ENCODE measurements around the gene PSMB7. TPM values are rescaled to one million over a fixed set of nuclear protein-coding genes. Genes with fewer than 3 reads are reported as not detected.

The PSMB7 gene
- total and polyA plus RNA-seq, 2 donors (not counting 1 experiment from before 2014, with no cell fraction given), result 69.5 to 73.1 TPM

DNA sequence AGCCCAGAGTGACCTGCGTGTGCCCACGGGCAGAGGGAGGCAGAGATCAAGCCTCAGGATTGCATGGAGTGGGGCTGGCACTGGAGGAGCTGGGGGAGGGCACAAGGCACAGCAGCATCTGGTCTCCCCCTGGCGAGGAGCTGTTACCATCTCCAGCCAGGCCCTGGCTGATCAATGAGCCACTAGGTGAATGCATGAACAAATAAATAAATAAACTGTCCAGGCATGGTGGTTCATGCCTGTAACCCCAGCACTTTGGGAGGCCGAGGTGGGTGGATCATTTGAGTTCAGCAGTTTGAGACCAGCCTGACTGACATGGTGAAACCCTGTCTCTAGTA lies 14.3 kb upstream of the PSMB7 start:
- Mint-ChIP-seq H3K4me1 (no peaks in the 10 kb centered on the region), H3K4me3 (no peak overlapping the region), H3K9me3 (ENCODE audit: insufficient read depth) (no peaks in the 10 kb centered on the region), H3K27ac (no peak overlapping the region), H3K27me3 (peaks cover 9% of the 10 kb centered on the region)
- DNase-seq, result no peak
- no peak overlapping the region for H3K9ac ChIP-seq (ENCODE audit: low read length)
- ATAC-seq (ENCODE audit: low read depth), result no peak
- peaks cover 0 to 2% (median 0%) of the 10 kb centered on the region in 4 experiments for H3K27me3 ChIP-seq (replicated peaks in 1 of 4; ENCODE audit: control extremely low read depth in 1 of 4, control insufficient read depth in 3 of 4, insufficient read depth in 4 of 4, low read length in 3 of 4)
- no peaks in the 10 kb centered on the region for H3K4me1 ChIP-seq (ENCODE audit: control insufficient read depth in 2 of 2, insufficient read depth in 2 of 2, low read length in 2 of 2)
- H2AFZ ChIP-seq (ENCODE audit: insufficient read depth, low read depth, low read length, poor library complexity, severe bottlenecking), result no peak overlapping the region
- H3K9me3 ChIP-seq (ENCODE audit: control extremely low read depth in 1 of 3, control insufficient read depth in 2 of 3, insufficient read depth in 1 of 3, low read length in 2 of 3), result no peaks in the 10 kb centered on the region
- intact Hi-C loops (cut with micrococcal nuclease), result no loop called here
- no peak overlapping the region for H3K4me2 ChIP-seq (replicated peaks; ENCODE audit: low read depth, low read length, poor library complexity, severe bottlenecking)
- POLR2A ChIA-PET, result no interaction called here
- 89% methylated on average over 4 of the region's 4 CpGs for WGBS (ENCODE audit: insufficient coverage)
- CTCF ChIA-PET, result no interaction called here
- H3K36me3 ChIP-seq (replicated peaks in 1 of 2; ENCODE audit: control extremely low read depth in 1 of 2, control insufficient read depth in 1 of 2, extremely low read depth in 1 of 2, insufficient read depth in 2 of 2, low read length in 1 of 2), result no peaks in the 10 kb centered on the region
- no peaks in the 10 kb centered on the region for H3K79me2 ChIP-seq (ENCODE audit: control insufficient read depth, insufficient read depth, low read length)
- H4K20me1 ChIP-seq (ENCODE audit: control insufficient read depth, insufficient read depth, low read length, poor library complexity, severe bottlenecking), result no peaks in the 10 kb centered on the region
- no peak overlapping the region for H3K4me3 ChIP-seq (ENCODE audit: control extremely low read depth in 1 of 5, extremely low read depth in 1 of 5, insufficient read depth in 1 of 5, low read depth in 2 of 5, low read length in 4 of 5)
- H3K27ac ChIP-seq (ENCODE audit: low read length in 2 of 2), result no peak overlapping the region
- TF ChIP-seq EZH2 (IDR thresholded peaks at IDR 0.05; ENCODE audit: borderline replicate concordance, insufficient read depth, low read depth, low read length, poor library complexity, severe bottlenecking), result no peak
- TF ChIP-seq, protein P1, sequence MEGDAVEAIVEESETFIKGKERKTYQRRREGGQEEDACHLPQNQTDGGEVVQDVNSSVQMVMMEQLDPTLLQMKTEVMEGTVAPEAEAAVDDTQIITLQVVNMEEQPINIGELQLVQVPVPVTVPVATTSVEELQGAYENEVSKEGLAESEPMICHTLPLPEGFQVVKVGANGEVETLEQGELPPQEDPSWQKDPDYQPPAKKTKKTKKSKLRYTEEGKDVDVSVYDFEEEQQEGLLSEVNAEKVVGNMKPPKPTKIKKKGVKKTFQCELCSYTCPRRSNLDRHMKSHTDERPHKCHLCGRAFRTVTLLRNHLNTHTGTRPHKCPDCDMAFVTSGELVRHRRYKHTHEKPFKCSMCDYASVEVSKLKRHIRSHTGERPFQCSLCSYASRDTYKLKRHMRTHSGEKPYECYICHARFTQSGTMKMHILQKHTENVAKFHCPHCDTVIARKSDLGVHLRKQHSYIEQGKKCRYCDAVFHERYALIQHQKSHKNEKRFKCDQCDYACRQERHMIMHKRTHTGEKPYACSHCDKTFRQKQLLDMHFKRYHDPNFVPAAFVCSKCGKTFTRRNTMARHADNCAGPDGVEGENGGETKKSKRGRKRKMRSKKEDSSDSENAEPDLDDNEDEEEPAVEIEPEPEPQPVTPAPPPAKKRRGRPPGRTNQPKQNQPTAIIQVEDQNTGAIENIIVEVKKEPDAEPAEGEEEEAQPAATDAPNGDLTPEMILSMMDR (IDR thresholded peaks at IDR 0.05), result no peak

DNA sequence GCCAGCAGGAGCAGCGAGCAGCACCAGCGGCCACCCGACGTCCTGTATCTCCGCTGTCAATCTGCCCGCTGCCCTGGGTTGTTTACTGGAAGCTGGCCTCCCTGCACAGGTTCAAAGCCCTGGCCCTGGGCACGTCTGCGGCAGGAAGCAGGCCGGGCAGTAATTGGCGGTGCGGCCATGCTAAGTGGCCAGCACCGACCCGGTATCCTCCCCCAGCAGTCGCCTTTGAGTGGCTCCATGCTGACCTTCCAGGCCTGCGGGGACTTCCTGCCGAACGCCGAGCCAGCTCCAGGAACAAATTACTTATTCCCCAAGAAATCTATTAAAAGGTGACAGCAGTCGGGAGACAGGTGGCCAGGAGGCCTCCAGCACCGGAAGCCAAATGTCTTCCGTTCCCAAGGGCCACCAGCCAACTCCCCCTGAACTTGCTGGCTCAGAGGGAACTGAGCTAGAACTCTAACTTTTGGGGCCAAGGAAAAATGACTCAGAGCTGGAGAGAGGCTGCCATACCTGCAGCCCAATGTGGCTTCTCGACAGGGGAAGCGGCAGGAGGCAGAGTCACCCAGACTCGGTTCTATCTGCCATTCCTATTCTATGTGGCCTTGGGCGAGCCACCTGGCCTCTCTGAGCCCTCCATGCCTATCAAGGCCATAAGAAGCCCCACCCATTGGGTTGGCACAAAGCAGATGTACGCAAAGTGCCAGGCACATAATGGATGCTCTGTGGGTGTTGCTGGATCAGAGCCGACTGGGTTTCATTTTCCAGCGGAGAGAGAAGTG lies 13.7 kb upstream of the PSMB7 start:
- Mint-ChIP-seq H3K27me3 (peaks cover 9% of the 10 kb centered on the region), H3K9me3 (ENCODE audit: insufficient read depth) (no peaks in the 10 kb centered on the region), H3K4me3 (no peak overlapping the region), H3K27ac (no peak overlapping the region), H3K4me1 (no peaks in the 10 kb centered on the region)
- H4K20me1 ChIP-seq (ENCODE audit: control insufficient read depth, insufficient read depth, low read length, poor library complexity, severe bottlenecking), result no peaks in the 10 kb centered on the region
- no peak overlapping the region for H3K9ac ChIP-seq (ENCODE audit: low read length)
- 95% methylated on average over 28 of the region's 28 CpGs for WGBS (ENCODE audit: insufficient coverage)
- ChIA-PET POLR2A (no interaction called here), CTCF (no interaction called here)
- no peak overlapping the region for H3K4me3 ChIP-seq (ENCODE audit: control extremely low read depth in 1 of 5, extremely low read depth in 1 of 5, insufficient read depth in 1 of 5, low read depth in 2 of 5, low read length in 4 of 5)
- H3K4me2 ChIP-seq (replicated peaks; ENCODE audit: low read depth, low read length, poor library complexity, severe bottlenecking), result no peak overlapping the region
- H3K9me3 ChIP-seq (ENCODE audit: control extremely low read depth in 1 of 3, control insufficient read depth in 2 of 3, insufficient read depth in 1 of 3, low read length in 2 of 3), result no peaks in the 10 kb centered on the region
- DNase-seq (no peak), ATAC-seq (ENCODE audit: low read depth) (no peak)
- intact Hi-C loops (cut with micrococcal nuclease), result no loop called here
- H3K27me3 ChIP-seq (replicated peaks in 1 of 4; ENCODE audit: control extremely low read depth in 1 of 4, control insufficient read depth in 3 of 4, insufficient read depth in 4 of 4, low read length in 3 of 4), result peaks cover 0 to 2% (median 0%) of the 10 kb centered on the region in 4 experiments
- H3K27ac ChIP-seq (ENCODE audit: low read length in 2 of 2), result no peak overlapping the region
- no peaks in the 10 kb centered on the region for H3K36me3 ChIP-seq (replicated peaks in 1 of 2; ENCODE audit: control extremely low read depth in 1 of 2, control insufficient read depth in 1 of 2, extremely low read depth in 1 of 2, insufficient read depth in 2 of 2, low read length in 1 of 2)
- TF ChIP-seq, protein P1 (IDR thresholded peaks at IDR 0.05), result no peak
- TF ChIP-seq EZH2 (IDR thresholded peaks at IDR 0.05; ENCODE audit: borderline replicate concordance, insufficient read depth, low read depth, low read length, poor library complexity, severe bottlenecking), result no peak
- no peaks in the 10 kb centered on the region for H3K79me2 ChIP-seq (ENCODE audit: control insufficient read depth, insufficient read depth, low read length)
- no peaks in the 10 kb centered on the region for H3K4me1 ChIP-seq (ENCODE audit: control insufficient read depth in 2 of 2, insufficient read depth in 2 of 2, low read length in 2 of 2)
- H2AFZ ChIP-seq (ENCODE audit: insufficient read depth, low read depth, low read length, poor library complexity, severe bottlenecking), result no peak overlapping the region

All from B cell (primary cell).